ENCODE measurements around the gene DOCK9.

Gene DOCK9

DNA sequence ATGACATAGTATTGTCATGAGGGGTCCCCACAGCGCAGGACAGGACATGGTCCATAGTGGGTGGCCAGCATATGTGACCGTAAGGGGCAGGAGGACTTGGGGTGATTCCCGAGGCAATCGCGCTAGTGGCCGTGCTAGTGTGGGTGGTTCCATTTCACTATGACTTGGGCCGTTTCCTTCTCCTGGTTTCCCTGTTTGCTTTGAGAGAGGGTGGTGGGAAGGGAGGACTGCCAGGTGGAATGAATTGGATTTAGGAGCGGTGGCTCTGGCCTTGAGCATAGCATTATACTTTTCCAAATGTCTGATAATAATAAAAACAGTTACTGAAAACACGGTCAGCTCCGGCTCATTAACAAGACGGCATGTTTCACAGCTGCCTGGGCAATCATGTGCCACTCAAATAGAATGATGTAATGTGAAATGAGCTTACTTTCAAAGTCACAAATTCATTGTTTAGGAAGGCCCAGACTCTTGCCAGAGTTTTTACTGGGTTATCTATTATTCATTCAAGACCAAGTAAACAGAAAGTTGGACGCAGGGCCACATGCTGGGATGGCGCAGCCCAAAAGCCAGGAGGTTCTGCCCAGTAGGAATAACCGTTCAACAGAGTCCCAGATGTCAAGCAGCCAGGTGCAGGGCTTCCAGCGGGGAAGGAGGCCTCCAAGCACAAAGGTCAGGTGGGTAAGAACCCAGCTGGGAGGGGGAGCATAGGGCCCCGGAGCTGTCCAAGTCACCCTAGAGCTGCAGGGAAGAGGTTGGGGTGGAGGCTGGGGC lies 205.8 kb downstream of the DOCK9 start:
- TF ChIP-seq, protein P1, sequence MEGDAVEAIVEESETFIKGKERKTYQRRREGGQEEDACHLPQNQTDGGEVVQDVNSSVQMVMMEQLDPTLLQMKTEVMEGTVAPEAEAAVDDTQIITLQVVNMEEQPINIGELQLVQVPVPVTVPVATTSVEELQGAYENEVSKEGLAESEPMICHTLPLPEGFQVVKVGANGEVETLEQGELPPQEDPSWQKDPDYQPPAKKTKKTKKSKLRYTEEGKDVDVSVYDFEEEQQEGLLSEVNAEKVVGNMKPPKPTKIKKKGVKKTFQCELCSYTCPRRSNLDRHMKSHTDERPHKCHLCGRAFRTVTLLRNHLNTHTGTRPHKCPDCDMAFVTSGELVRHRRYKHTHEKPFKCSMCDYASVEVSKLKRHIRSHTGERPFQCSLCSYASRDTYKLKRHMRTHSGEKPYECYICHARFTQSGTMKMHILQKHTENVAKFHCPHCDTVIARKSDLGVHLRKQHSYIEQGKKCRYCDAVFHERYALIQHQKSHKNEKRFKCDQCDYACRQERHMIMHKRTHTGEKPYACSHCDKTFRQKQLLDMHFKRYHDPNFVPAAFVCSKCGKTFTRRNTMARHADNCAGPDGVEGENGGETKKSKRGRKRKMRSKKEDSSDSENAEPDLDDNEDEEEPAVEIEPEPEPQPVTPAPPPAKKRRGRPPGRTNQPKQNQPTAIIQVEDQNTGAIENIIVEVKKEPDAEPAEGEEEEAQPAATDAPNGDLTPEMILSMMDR (IDR thresholded peaks at IDR 0.05; ENCODE audit: borderline replicate concordance, insufficient read depth, low read depth, low read length): no peak
- H3K4me3 ChIP-seq (ENCODE audit: low read depth, low read length): no peak overlapping the region

DNA sequence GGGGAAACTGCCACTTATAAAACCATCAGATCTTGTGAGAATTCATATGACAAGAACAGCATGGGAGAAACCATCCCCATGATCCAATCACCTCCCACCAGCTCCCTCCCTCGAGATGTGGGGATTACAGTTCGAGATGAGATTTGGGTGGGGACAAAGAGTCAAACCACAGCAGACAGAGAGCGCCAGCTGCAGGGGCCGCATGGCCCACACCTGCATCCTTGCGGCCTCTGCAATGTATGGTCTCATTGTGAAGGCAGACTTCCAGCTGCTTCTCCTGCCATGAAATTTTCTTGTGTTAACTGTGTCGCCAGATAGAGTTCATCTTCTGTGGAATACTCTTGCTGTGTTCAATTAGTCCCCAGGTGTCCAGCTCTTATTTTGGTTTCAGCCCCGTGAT lies 208.1 kb downstream of the DOCK9 start:
- no peak overlapping the region for H3K4me3 ChIP-seq (ENCODE audit: low read depth, low read length)
- TF ChIP-seq, protein P1 (IDR thresholded peaks at IDR 0.05; ENCODE audit: borderline replicate concordance, insufficient read depth, low read depth, low read length): no peak

DNA sequence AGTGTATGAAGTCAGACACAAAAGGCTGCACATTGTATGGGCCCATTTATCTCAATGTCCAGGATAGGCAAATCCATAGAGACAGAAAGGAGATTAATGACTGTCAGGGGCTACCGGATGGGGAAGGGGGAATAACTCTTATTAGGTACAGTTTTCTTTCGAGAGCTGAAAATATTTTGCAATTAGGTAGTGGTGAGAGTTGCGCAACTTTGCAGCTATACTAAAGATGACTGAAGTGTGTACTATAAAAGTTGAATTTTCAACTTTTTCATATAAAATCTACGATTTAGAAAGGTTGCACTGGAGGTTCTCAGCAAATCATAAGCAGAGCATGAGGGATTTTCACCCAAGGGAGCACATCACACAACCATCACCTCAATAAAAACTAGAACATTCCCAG lies 209.3 kb downstream of the DOCK9 start:
- TF ChIP-seq, protein P1 (IDR thresholded peaks at IDR 0.05; ENCODE audit: borderline replicate concordance, insufficient read depth, low read depth, low read length): no peak
- no peak overlapping the region for H3K4me3 ChIP-seq (ENCODE audit: low read depth, low read length)

DNA sequence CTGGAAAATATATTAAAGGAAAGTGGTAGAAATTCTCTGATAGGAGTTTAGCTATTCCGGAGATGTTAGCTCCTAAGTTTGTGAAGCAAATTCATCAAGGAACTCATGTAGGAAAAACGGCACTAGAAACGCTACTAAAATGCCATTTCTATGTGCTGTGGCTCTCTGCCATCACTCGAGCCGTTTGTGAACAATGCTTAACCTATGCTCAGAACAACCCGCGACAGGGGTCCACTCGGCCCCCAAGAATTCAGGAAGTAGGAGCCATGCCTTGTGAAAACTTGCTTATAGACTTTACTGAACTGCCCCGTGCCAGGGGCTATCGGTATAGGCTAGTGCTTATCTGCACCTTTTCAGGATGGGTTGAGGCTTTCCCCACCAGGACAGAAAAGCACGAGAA lies 211.2 kb downstream of the DOCK9 start:
- TF ChIP-seq, protein P1 (IDR thresholded peaks at IDR 0.05; ENCODE audit: borderline replicate concordance, insufficient read depth, low read depth, low read length): no peak
- no peak overlapping the region for H3K4me3 ChIP-seq (ENCODE audit: low read depth, low read length)

DNA sequence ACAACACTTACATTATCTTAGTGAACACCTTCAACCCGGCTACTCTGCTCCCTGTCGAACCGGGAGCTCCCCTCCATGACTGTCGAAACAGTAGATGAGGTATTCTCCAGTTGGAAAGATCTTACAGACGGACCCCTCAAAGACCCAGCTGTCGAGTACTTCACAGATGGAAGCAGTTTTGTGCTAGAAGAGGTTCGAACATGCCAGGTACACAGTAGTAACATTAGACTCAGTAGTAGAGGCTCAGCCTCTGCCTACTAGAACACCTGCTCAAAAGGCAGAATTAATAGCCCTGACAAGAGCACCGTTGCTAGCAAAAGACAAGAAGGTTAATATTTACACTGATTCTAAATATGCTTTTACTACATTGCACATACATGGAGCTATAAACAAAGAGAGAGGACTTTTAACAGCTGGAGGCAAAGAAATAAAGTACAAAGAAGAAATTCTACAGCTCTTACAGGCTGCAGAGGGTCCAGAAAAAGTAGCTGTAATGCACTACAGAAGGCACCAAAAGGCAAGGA lies 211.8 kb downstream of the DOCK9 start:
- TF ChIP-seq, protein P1 (IDR thresholded peaks at IDR 0.05; ENCODE audit: borderline replicate concordance, insufficient read depth, low read depth, low read length): no peak
- H3K4me3 ChIP-seq (ENCODE audit: low read depth, low read length): no peak overlapping the region

DNA sequence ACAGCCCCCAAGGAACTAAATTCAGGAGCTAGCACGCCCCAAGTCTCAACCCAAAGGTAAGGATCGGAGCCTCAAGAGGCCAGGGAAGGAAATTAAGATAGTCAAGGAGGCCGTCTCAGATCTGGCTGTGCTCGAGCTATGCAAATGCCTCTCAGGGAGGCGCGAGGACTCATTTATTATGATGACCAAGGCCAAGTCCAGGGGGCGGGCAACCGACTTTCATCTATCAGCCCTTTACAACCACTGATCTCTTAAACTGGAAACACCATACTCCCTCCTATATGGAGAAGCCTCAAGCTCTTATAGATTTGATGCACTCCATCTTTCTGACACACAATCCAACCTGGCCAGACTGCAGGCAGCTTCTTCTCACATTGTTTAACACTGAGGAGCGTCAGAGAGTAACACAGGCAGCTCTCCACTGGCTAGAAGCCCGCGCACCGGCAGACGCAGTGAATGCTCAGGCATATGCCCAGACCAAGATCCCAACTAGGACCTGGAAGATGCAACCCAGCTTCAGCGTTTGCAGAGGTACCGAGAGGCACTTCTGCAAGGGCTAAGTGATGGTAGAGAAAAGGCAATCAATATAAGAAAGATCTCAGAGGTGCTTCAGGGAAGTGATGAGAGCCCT lies 215.8 kb downstream of the DOCK9 start:
- H3K4me3 ChIP-seq (ENCODE audit: low read depth, low read length): no peak overlapping the region
- TF ChIP-seq, protein P1 (IDR thresholded peaks at IDR 0.05; ENCODE audit: borderline replicate concordance, insufficient read depth, low read depth, low read length): no peak
